Globus pallidus (tissue), 1 donor: Measurements from ENCODE around the gene YTHDC2.

Experiments
- DNase-seq: peaks from one replicate; pipeline ENCODE4 v3.0.0-alpha.2; 2015; ENCODE audit warnings: low spot score

YTHDC2 gene

GRCh38 chr5:113606298-113607134, 93.0 kb downstream of the YTHDC2 start:
- DNase-seq = peak; percentile 67

DNA sequence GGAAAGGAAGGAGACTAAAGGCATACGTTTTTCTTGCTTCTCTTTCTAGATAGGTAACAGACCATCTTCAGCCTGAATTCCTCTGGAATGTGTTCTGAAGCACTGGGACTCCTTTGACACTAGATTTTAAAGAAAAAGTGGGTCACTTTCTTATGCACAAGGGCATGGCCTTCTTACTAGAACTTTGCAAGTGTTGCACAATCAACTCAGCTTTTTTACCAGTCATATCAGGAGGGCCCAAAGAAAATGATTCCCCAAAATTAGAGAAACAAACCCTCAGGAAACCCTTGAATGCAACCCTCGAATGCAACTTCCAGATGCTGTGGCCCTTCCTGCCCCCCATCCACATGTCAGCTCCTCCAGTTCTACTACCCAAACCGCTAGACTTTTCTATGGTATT, 93.9 kb downstream of the YTHDC2 start:
- DNase-seq = no peak

- no peak for DNase-seq
Measured at GRCh38 chr5:113608113-113608596, 94.7 kb downstream of the YTHDC2 start.

GRCh38 chr5:113612060-113612496, 98.6 kb downstream of the YTHDC2 start:
- DNase-seq = peak; percentile 20

DNA sequence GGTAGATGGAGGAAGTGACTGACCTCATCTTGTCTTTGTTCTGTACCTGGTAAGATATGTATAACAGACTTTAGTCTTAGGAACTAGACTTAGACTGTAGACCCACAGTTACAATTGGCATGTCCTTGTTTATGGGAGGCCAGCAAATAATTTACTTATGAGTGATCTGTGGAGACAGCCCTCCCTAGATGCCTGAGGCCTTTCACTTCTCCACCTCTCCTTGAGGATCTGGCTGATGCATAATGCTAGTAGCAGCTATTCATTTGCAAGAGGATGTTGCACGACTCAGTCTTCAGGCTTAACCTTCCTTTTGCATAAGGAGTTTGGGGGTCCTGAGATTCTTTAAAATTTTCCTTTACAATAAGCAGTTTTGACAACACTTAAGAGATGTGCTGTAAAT, 100.7 kb downstream of the YTHDC2 start:
- no peak for DNase-seq

- DNase-seq = no peak
Measured at GRCh38 chr5:113615708-113616107, 102.2 kb downstream of the YTHDC2 start.

GRCh38 chr5:113617191-113617796, 103.8 kb downstream of the YTHDC2 start:
- DNase-seq = no peak

GRCh38 chr5:113632996-113633395, 119.5 kb downstream of the YTHDC2 start:
- no peak for DNase-seq

- no peak for DNase-seq
Measured at GRCh38 chr5:113634957-113635356, 121.5 kb downstream of the YTHDC2 start.

- no peak for DNase-seq
Measured at GRCh38 chr5:113641715-113642114, 128.2 kb downstream of the YTHDC2 start.
